NCI-H1930 (cell line): ENCODE results near the gene PHLPP1.
"Not testable (repeated sequence)": the region's sequence is repeated elsewhere in the genome, so short reads cannot be mapped to it uniquely, and the experiment has no call there.

ENCODE experiments used
- DNase-seq, 2 experiments: peaks; one replicate each; lab custom pipeline; 2025; lab: John Stamatoyannopoulos, UW

Gene PHLPP1

DNA sequence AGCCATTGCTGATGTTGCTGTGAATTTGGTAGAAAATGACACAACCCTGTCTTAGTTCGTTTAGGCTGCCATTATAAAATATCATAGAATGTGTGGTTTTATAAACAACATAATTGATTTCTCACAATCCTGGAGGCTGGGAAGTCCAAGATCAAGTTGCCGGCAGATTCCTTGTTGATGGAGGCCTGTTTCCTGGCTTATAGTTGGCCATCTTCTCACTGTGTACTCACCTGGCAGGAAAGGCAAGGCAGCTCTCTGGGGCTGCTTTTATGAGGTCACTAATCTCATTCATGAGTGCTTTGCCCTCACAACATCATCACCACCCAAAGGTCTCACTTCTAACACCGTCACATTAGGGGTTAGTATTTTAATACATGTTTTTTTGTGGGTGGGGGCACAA, 58.4 kb downstream of the PHLPP1 start:
- no peak for DNase-seq

DNA sequence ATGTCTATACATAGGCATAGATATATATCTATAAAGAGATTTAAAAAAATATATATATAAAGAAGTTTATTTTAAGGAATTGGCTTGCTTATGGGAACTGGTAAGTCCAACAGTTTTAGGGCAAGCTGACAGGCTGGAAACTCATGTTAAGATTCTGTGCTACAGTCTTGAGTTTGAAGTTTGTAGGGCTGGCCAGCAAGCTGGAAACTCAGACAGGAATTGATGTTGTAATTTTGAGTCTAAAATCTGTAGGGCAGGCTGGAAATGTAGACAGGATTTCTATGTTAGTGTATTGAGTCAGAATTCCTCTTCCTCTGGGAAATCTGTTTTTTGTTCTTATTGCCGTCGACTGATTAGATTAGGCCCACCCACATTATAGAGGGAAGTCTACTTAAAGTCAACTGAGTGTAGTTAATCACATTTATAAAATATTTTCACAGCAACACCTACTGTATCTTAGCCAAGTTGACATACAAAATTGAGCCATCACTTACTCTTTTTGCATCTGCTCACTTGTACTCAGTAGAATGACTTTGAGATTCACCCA, 60.8 kb downstream of the PHLPP1 start:
- DNase-seq: no peak

DNA sequence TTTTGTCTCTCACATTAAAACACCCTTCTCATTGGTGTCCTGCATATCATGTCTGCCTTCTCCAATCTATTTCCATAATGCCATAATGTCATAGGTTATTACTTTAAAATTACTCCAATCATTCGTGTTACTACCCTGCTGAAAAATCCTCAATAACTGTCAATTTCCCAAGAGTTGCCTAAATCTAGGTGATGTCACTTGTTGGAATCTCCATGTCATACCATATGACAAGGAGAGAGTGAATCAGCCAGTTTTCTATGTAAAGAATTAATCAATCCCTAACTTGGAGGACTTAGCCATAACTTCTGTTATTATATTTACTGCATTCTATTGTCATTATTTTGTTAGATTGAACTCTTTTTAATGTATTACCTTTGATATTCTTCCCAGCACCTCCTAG, 62.5 kb downstream of the PHLPP1 start:
- no peak for DNase-seq

DNA sequence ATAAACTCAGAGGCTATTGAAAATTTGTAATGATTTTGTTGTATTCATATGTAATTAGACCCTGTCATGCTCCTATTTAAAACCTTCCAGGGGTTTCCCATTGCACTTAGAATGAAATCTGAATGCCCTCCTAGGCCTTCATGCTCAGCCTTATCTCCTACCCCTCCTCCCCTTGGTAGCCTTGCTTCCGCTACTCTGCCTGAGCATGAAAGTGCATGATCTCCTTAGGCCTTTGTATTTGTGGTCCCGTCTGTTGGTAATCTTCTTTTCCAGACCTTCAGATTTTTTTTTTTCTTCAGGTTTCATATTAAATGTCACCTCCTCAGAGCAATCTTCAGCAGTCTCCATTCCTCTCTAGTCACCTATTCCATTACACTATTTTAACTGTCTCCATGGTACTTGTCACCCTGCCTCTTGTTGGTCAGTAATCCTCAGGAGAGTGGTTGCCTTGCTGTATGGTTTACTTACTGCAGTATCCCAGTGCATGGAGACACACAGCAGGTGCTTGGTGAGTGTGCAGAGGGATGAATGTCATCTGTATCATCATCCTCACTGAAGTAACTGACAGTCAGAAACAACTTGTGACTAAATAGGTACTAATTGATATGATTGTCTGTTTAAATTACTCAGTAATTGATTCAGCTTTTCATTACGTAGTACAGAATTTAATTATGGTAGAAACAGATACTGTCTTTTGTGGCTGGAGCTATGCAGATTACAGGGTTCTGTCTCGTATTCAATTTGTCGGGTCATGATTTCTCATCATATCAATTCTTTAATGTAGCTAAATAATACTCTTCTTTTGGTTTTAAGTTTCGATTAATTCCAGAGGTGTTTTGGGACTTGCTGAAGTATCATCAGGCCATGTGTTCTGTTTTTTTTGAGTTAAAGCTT, 63.9 kb downstream of the PHLPP1 start:
- peak; percentile 10 to 41 for DNase-seq

DNA sequence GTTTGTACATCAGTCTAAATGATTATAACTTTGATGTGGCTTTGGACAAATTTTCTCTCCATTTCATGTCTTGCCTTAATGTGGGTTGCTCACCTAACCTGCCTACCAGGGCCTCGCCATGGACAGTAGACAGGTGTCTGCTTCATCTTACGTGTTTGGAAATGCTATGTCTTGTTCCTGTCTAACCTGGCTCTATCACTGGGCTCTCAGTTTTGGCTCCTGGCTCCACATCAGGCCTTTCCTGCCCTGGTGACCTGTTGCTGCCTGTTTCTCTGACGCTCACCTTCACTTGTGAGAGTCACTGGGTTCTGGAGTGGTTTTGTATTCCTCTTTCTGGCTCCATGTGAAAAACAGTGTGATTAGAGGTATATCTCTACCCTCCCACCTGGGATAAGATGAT, 65.9 kb downstream of the PHLPP1 start:
- DNase-seq: no peak

DNA sequence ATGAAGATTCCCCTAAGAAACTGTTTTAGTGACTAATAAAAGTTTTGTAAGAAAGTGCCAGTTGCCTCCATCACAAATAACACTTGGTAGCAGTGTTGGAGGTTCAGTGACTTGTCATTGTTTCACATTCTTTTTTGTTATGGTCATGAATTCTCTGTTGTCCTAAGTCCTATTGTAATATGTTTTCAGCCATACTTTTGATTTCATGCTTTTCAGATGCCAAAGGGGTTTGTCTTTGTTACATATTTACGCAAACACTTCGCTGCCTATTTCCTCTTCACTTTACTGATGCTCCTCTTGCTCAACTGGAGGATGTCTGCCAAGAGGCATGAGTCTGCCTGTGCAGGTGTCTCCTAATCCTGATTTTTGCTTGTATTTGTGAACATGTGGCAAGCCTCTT, 66.6 kb downstream of the PHLPP1 start:
- DNase-seq: no peak

DNA sequence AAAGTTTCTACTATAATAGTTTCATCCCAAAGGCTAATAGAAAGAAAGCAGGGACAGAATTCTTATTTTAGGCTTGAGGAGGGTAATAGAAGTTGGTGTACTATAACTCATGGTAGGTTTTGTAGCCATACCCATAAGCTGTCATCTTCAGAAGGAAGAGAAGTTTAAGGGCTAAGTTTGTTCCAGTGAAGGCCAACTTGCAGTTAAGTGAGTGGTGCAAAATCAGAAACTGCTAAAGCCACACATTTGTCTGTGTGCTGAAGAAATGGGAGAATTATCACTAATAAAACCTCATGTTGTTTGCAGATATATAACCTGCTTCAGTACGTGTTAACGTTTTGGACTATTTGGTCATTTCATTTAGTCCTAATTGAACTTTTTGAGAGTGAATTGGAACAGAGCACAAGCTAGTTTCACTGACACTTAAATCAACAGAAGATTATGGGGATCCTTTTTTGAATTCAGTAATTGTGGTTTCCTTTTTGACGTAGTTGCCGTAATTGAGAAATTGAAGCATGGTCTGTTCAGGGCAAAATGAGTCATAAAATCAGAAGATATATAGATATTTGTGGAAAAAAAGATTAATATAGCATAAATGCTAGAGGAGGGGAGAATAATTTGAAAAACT, 69.1 kb downstream of the PHLPP1 start:
- peak; percentile 63 to 87 for DNase-seq

DNA sequence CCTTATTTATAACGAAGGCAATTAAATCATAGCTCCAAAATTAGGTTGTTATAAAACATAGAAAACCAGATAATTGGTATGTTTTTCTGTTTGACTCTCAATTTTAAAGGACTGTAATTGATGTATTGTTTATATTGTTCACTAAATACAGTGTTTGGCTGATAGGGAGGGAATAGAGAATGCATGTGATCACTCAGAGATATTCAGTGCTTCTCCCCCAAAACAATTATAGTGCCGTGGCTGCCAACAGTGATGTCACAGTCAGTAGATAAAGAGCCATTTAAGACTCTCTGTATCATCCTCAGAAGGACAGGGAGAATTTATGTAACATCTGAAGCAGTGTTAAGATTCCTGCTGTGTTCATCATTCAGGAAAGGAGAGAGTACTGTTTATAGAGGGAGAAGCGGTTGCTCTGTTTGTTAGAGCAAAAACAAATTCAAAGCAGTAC, 69.6 kb downstream of the PHLPP1 start:
- DNase-seq: peak; percentile 76 to 84

DNA sequence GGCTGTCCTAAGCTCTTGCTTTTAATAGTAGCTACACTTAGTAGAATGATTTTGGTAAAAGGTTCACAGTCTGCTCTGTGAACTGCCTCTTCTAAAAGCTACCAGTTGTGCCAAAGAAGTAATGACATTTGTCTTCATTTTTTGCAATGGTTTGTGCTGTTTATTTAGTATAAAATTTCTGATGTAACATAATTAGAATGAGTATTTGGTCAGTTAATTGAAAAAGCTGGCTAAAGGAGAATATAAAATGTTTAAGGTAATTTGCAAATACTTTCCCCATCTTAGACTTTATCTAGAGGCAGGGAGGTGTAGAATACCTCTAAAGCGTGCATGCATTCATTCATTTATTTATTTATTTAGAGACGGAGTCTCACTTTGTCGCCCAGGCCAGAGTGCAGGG, 71.3 kb downstream of the PHLPP1 start:
- DNase-seq: no peak

DNA sequence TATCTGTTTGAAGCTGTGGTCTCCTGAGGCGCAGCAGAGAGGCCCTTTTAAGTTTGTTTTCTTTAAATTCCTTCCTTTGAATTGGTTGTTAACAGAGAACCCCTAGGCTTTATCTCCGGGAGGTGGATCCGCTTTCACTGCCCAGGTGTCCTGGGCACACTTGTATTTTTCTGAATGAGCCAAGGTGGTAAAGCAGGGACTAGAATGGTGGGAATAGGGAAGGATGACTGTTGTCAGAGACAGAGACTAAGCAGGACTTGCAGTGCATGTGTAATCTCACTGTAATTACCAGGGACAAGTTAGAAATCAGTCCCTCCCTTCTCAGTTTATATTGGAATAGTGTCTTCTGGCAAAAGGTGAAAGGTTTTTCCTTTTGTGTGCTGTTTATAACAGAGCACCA, 72.8 kb downstream of the PHLPP1 start:
- no peak for DNase-seq

DNA sequence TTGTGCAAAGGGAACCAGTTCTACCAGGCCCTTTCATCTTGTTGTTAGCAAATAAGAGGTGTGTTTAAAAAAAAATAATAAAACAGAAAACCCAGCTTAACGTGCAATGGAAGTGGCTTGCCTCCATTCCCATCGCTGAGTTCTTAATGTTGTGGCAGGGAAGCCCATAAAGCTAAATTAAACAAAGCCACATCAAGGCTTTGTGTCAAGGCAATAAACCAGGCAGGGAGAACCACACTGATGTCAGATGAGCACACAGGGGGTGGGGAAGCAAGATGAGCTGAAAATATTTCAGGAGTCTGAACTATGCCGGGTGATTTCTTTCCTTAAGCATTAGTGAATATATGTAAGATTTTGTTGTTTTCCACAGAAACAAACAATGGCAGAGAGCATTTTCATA, 73.5 kb downstream of the PHLPP1 start:
- DNase-seq: peak; percentile 16 to 54

DNA sequence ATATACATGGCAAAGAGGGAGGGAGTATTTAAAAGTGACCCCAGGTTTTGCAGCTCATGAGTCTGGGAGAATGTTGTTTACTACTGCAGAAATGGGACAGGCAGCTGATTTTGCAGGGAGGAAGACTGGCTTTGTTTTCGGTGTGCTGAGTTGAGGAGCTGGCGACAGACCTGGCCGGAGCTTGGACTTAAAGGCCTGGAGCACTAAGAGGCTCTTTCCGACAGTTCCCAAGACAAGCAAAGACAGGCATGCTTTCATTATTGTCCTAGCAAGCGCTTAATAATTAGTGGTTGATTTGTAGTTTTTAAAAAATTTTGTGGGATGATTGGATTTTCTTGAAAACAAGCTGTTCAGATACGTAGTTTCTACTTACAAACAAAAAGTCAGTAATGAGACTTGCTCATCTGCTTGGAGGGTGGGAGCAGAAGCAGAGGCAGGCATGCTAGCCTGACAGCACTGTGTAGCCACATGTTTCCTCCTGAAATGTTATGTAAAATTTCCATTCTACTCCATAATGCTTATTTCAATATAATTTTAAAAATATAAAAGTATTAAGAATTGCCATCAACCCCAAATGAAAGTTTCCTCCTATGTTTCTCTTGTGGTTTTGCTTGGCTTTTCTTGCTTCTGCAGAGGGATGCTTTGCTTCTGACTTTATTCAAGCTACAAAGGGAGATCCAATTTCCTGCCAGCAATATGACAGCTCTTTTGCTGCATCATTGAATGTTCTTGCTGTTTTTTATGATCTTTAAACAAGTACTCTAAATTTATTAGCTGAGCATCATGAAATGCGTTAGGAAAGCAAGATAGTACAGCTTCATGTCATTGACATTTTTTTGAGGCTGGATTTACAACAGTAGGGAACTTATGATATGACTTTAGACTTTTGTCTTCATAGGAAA, 75.8 kb downstream of the PHLPP1 start:
- DNase-seq: no peak

DNA sequence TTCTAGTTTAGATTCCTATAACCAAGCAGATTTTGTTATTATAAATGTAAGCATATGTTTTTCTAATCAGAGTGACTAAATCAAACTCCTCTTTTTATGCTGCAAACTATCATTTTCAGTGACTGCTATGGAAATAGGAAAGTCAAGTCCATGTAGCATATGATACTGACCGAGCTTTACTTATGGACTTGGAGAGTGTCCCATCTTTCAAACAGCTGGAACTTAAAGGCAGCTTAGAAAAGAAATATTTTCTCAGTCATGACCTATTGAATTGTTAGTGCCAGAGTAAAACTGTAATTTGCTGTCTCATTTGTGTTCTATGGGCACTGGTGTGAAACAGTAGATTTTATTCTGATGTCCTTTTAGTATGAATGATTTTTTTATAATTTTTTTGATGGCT, 76.7 kb downstream of the PHLPP1 start:
- no peak for DNase-seq

DNA sequence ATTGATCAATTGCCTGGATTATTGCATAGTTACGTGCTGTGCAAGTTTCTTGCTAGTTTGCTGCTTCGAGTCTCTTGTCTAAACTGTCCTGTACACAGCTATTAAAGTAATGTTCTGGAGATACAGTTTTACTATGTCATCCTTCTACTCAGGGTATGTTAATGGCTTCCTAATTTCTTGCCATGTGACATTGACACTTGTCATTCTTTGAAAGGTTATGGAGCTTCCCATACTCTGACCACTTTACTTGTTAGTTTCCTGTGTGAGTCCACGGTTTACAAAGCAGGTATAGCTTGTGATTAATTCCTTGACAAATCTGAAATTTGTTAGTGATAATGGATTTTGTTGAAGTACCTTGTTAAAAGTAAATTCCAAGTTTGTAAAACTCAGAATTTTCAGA, 80.5 kb downstream of the PHLPP1 start:
- DNase-seq: no peak

DNA sequence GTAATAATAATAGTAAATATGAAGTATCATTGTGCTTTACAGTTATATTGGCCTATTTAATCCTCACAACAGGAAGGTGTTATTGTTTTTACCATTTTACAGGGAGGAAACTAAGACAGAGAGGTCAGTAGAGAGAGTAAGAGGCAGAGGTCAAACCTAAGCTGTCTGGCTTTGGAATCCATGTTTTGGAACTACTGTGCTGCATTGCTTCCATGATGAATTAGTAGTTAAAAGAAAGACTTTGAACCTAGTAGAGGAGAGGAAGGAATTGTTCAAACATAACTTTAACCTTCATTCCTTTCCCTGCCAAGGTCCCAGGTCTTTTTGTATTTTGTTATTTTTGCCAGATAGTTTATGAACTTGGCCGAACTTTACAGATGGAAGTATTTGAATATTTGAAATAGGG, 80.9 kb downstream of the PHLPP1 start:
- DNase-seq: no peak

DNA sequence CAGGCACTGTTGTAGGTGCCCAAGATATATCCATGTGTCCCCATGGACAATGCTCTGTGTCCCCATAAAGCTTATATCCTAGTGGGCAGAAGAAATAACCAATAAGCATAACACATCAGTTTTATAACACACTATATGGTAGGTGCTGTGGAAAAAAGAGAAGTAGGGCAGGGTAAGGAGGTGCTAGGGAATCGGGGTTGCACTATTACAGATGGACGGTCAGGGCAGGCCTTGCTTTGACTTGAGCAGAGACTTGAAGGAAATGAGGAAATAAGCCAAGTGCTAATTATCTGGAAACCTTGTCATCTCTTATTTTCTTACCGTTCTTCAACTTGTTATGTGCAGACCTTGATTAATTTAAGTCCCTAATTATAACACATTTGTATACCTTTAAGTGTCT, 82.0 kb downstream of the PHLPP1 start:
- DNase-seq: no peak

DNA sequence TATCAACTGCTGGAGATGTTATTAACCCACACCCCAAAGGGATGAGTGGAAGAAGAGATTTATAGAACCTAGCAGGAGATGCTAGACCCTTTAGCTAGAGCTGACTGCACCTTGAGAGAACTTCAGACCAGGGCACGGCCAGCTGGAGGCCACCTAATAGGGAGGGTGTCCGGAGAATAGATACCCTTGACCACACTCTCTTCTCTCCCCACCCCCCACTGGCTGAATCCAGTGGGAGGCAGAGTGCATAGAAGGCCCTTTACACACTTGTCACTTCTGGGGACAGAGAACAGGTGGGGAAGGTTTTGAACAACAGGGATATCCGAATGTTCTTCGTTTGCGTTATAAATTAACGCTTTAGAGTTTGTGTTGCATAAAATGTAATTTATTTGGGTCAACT, 84.6 kb downstream of the PHLPP1 start:
- peak in 1 of 2 experiments; percentile 20 for DNase-seq

DNA sequence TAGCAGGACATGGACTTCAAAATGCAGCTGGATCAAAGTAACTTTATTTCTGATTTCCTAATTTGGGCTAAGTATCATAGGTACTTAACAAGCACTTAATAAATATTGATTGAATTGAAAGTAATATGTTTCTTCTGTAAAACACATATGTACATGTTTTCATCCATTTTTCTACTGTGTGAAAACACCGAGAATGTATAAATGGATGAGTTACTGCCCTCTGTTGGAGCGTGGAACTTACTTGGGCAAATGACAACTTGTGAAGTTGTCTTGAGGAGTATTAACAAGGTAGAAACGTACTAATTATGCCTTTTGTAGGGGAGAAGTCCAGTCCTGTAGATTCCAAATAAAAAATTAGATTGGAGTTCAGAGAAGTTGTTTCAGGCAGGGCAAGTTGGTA, 87.2 kb downstream of the PHLPP1 start:
- DNase-seq: no peak

DNA sequence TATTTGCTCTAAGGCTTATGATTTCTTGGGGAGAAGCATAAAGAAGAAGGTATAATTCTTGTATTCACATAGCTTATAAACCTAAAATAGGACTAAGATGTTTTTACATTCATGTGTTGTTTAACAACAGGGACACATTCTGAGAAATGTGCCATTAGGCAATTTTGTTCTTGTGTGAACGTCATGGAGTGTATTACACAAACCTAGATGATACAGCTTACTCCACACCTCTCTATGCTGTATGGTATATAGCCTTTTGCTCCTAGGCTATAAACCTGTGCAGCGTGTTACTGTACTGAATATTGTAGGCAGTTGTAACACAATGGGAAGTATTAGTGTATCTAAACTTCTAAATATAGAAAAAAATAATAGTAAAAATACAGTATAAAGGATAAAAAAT, 92.1 kb downstream of the PHLPP1 start:
- DNase-seq: no peak

DNA sequence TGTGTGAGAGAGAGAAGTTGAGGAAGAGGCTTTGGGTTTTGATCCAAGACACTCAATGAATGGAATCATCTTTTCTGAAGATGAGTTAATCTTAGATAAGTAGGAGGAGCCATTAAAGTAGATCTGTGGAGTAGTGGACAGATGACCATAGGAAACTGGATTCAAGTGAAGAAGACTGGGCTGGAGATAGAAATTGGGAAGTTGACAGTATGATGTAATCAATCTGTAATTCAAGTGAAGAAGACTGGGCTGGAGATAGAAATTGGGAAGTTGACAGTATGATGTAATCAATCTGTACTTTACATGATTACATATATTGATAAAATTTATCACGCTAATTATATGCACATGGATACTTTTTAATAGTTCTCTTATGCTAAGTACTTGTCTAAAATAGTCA, 92.8 kb downstream of the PHLPP1 start:
- no peak for DNase-seq

DNA sequence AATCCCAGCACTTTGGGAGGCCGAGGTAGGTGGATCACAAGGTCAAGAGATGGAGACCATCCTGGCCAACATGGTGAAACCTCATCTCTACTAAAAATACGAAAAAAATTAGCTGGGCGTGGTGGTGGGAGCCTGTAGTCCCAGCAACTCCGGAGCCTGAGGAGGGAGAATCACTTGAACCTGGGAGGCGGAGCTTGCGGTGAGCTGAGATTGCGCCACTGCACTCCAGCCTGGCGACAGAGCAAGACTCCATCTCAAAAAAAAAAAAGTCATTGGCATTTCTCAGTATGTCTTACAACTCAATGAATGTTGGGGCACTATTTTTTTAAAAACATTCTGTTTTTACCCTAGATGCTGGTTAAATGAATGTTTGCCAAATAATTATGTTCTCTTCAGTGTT, 94.1 kb downstream of the PHLPP1 start:
- not testable (repeated sequence) for DNase-seq

DNA sequence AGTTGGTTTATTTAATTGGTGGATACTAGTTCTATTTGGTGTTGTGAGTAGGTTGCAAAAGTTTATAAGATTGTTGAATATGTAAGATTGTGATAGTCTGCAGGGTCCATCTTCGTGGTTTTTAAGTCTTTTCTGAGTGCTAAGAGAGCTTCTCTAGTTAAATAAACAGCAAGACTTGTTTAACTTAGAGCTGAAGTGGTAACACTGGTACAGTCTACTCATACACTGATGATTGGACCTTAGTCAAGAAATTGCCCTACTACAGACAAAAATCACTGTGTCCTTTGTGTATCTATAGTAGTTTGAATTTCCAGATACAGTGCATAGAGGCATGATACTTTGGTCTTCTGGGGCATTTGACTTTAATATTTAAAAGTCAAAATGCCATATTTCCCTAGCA, 94.6 kb downstream of the PHLPP1 start:
- no peak for DNase-seq
